Stimulated activated CD8-positive, alpha-beta memory T cell treated with anti-CD3 and anti-CD28 coated beads, Interleukin-2, amount 100 ng/mL, for 1 hour (primary cell): ENCODE results near the gene LPXN.
"Not testable (repeated sequence)": the region's sequence is repeated elsewhere in the genome, so short reads cannot be mapped to it uniquely, and the experiment has no call there.

Experiments used
- DNase-seq, 2 donors: peaks; one replicate each; pipeline ENCODE4 v3.0.0-alpha.2; 2020; ENCODE audit warnings: low read depth in 2 of 2

LPXN gene

GRCh38 chr11:58579192-58580129, 3.8 kb upstream of the LPXN start:
- peak; percentile 83 to 85 for DNase-seq

GRCh38 chr11:58578635-58579191, 3.1 kb upstream of the LPXN start, which contains the start of gene ZFP91:
Gene ZFP91, plus strand, starts transcription at chr11:58579063. Its CDS starts 219 bp downstream, at chr11:58579282.
- DNase-seq: peak; percentile 94

DNA sequence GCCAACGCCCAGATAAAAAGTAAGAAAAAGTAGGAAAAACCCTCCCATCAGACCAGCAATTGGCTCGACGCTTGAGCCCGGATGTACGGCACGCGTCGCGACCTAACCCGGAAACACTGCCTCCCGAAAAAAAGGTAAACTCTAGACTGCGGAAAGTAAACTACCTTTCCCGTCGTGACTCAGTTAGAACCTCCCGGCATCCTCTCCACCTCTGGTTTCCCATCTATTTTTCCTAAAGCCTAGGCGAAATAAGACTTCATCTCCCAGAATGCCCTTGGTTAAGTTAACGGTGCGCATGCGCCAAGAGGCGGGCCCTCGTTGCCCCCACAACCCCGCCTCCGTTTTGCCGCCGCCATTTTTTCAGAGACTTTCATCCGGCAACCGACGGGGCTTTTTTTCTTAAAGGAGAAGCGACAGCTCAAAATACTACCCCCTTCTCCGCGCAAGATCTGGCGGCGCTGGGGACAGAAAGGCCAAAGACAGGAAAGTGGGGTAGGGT, 2.5 kb upstream of the LPXN start:
- DNase-seq: peak; percentile 86 to 89

DNA sequence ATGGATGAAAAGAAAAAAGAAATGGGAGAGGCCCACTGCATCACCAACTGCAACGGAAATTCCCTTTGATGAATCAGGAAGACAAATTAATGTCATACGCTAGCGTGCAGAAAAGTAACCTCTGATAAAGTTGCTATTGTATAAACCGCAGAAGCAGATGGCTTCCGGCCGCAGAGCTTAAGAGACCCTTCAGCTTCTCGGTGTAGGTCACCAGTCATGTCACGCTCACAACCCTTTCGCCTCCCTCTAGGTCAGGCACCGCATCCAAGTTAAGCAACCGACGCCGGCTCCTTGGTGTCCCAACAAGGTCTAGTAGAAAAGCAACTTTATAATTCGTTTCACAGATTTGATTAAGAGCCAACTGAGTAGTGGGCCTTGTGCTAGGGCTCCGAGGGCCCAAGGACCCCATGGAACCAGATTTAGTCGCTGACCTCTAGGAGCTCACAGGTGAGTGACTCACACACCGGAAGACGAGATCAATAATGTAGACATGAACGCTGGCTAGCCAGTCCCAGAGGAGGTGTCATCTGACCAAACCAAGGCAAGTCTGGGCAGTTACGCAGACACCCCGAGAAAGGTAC, 2.0 kb upstream of the LPXN start:
- DNase-seq: peak; percentile 60 to 64

DNA sequence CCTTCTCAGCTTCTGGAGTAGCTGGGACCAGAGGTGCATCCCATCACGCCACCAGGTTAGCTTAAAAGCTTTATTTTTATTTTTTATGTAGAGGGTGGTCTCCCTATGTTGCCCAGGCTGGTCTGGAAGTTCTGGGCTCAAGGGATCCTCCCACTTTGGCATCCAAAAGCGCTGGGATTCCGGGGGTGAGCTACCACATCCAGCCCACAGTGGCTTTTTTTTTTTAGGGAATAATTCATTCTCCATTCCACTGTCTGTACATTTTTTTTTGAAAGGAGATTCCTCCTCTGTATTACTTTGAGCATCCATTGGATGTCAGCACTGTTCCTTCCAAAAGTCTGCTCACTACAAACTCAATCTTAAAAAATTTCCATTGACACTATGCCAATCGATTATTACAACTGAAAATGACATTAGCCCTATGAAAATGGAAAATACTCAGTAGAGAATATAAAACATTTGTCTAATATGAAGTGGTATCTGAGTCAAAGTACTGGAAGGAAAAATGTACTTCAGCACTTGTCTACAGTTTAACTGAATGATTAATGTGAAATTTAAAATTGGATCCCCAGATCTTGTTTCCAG, 1.3 kb upstream of the LPXN start:
- DNase-seq: no peak

- DNase-seq: no peak
Observed at GRCh38 chr11:58574881-58575280, 775 bp downstream of the LPXN start.

GRCh38 chr11:58573451-58574104, 2.1 kb downstream of the LPXN start:
- peak; percentile 17 to 24 for DNase-seq

DNA sequence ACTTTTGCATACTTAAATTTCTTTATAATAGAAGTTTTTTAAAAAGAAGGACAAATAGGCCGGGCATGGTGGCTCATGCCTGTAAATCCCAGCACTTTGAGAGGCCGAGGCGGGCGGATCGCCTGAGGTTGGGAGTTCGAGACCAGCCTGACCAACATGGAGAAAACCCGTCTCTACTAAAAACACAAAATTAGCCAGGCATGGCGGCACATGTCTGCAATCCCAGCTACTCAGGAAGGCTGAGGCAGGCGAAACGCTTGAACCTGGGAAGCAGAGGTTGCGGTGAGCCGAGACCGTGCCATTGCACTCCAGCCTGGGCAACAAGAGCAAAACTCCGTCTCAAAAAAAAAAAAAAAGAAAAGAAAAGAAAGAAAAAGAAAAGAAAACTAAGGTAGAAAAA, 2.8 kb downstream of the LPXN start:
- DNase-seq: not testable (repeated sequence)

GRCh38 chr11:58567889-58568512, 7.7 kb downstream of the LPXN start:
- DNase-seq: peak; percentile 59 to 60

DNA sequence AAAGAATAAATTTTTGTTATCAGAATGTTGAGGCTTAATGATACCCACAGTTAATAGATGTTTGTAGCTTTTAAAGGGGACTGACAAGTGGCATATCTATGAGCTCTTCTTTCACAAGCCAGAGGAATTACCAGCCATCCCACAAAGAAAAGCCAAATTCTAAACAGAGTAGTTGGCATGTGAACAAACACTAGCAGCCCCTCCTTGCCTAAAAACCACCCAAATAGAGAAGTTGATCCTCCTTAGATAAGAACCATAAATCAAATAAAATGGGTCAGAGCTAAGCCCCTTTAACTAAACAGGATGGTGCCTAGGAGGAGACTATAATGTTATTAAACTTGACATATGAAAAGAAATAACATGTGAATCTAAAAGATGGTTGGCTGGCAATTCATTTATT, 11.4 kb downstream of the LPXN start:
- no peak for DNase-seq

DNA sequence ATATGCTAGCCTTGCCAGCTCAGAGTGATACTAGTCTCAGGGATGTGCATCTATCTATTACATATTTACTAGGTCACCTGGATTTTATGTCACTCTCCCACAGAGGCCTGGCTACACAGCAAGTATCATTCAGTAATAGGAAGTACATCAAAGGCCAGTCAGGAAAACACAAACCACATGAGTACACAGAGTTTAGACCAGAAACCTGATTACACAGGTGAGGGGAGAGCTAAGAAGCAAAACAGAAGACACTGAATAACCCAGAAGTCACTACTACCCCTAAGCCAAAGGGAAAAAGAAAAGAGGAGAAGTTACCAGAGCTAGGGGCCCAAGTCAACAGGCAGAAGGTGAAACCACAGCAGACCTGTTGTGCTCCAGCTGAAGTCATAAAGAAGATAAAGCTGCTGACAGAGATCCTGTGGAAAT, 13.3 kb downstream of the LPXN start:
- DNase-seq: no peak

DNA sequence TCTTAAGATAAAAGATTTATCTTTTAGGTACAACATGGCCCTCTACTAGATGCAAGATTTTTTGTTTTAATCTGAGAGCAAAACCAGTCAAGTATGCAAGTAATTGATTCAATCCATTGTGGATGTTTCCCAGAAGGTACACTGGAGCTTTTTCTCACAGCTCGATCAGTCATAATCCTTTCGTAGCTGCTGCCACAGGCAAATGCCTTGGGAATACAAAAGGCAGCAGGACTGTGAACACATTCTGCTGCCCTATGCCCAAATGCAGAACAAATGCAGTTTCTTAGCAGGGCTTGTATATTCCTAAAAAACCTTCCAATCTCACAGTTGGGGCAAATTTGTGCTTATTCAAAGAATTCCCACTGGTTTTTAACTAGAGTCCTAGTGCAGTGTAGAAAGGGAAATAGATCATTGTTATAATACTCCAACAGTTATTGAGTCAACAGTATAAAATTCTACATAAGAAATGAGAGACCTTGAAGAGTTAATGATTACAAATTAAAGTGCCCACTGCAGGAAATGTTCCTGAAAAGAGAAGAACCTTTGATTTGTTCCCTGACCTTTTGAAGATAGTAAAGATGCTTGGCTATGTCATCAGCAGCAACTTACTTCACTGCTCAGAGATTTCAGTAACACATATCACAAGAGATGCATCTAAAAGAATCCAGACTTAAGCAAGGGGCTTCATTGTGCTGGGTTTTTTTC, 14.1 kb downstream of the LPXN start:
- DNase-seq: no peak

DNA sequence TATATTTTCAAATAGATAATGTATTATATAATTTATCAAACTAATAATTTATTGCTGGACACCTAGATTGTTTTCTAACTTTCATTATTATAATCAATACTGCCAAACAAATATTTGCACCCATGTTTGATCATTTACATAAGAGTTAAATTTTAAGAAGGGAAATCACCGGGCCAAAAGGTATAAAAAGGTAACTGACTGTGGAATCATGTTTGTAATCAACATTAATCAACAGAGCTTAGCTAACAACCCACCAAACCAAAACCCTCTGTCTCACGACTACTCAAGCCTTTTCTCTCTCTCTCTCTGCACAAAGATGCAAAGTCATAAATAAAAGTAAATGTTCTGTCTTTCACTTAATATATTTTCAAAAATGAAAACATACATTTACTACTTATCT, 14.8 kb downstream of the LPXN start:
- no peak for DNase-seq

DNA sequence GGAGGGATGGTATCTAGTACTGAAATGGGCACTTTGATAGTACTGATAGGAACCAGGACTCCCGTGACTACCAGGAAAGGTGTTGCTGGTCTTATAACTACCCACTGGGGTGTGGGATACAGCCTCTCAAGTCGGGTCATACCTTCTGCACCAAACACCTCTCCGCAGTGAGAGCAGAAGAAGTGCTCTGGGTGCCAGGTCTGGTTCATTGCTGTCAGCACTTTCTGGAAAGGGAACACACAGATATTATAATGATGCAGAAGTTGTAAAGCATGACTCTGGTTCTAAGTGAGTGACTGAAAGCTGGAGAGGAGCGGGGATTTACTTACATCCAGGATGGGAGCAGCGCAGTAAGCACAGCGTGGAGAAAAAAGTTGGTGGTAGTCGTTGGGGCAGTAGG, 26.0 kb downstream of the LPXN start:
- no peak for DNase-seq

DNA sequence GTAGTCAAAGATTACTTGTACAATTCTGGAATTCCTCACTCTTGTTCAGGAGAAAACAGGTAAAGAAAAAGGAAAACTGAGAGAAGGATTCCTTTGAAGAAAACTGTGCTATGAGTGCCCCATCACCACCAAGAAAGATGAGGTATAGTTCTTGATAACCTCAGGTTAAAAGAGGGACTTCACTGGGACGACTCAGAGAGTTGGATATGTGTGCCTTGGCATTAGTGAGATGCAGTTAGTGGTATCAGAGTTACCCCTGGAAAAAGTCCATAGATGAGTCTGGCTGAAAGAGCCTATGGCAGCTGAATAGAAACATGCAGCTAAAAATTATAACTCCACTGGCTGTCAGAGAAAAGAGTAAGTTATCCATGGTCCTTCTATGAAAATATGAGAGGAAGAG, 28.8 kb downstream of the LPXN start:
- DNase-seq: no peak

DNA sequence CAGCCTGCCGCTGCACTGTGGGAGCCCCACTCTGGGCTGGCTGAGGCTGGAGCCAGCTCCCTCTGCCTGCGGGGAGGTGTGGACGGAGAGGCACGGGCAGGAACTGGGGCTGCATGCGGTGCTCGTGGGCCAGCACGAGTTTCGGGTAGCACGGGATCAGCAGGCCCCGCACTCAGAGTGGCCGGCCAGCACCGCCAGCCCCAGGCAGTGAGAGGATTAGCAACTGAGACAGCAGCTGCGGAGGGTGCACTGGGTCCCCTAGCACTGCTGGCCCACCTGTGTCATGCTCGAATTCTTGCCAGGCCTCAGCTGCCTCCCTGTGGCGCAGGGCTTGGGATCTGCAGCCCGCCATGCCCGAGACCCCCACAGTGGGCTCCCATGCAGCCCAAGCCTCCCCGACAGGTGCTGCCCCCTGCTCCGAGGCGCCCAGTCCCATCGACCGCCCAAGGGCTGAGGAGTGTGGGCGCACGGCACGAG, 43.8 kb downstream of the LPXN start:
- DNase-seq: no peak

GRCh38 chr11:58530236-58530635, 45.4 kb downstream of the LPXN start:
- DNase-seq: peak in 1 of 2 donors; percentile 14

DNA sequence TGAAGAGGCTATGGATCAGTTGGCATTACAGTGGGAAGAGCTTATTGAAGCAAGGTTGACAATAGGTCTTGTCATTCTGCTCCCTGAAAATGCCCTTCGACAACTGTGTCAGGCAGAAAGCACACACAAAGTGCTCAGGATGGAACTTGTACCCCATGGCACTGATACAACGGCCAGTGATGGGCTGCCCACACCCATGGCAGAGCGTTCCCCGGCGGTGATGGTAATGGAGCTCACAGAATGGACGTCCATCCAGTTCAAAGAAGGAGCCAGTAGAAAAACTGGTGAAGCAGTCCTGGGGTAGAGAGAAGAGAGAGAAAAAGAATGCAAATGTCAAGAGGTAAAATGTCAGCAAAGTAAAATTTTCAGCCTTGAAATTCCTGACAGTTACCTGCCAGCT, 48.2 kb downstream of the LPXN start:
- DNase-seq: no peak

- no peak for DNase-seq
Observed at GRCh38 chr11:58526721-58527120, 48.9 kb downstream of the LPXN start.

DNA sequence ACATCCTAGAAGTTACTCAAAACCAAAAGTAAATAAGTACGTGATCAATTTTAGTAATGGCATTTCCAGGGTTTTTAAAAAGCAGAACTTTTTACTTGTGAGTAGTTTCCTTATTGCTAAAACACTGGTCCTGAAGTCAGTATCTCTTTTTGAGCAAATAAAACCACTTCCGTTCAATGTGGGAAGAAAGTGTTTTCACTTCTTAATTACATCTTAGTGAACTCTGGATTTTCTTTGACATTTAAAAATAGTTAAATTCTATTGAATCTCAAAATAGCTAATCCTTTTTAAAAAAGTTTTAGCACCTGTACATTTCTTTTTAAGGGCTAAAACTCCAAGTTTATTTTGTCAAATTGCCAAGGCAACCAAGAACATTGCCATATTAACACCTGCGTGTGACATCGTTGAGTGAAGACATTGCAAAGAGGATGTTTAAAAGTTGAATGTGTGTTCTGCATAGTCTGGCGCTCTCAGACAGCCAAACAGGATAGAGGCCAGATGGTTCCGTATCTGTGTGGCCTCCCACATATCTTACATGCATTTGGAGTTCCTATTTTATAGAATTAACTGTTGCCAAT, 50.5 kb downstream of the LPXN start:
- no peak for DNase-seq
